ENCODE results near the gene SND1. TPM values are rescaled to one million over a fixed set of nuclear protein-coding genes. Genes with fewer than 3 reads are reported as not detected.

SND1 gene
- total RNA-seq, 1 experiment from 2014 or later = 139 TPM

DNA sequence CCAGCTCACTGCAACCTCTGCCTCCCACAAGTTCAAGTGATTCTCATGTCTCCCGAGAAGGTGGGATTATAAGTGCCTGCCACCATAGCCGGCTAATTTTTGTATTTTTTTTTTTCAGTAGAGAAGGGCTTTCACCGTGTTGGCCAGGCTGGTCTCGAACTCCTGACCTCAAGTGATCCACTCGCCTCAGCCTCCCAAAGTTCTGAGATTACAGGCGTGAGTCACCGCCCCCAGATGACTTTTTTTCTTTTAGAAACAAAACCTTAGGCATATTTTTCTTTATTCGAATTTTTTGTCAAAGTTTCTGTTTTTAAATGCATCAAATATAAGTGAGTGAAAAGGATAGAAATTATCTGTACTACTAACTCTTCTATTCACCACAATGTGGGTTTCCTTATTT lies 266.1 kb downstream of the SND1 start:
- DNase-seq = no peak
- no peaks in the 10 kb centered on the region for H3K9me3 ChIP-seq (ENCODE audit: low read length)
- no peaks in the 10 kb centered on the region for H3K27me3 ChIP-seq (ENCODE audit: low read length)
- CTCF ChIA-PET = no interaction called here
- no TSS peak for BruUV-seq (replicated peaks)
- H3K36me3 ChIP-seq (ENCODE audit: low read depth, low read length) = no peaks in the 10 kb centered on the region
- H3K4me1 ChIP-seq (ENCODE audit: insufficient read depth, low read length) = no peaks in the 10 kb centered on the region
- H2AFZ ChIP-seq (ENCODE audit: low read length) = no peak overlapping the region
- intact Hi-C loops (cut with micrococcal nuclease) = no loop called here
- H3K79me2 ChIP-seq (ENCODE audit: low read length) = no peaks in the 10 kb centered on the region
- no peaks in the 10 kb centered on the region for H3F3A ChIP-seq (ENCODE audit: low read length, unreplicated experiment)
- H4K20me1 ChIP-seq (ENCODE audit: low read length) = no peaks in the 10 kb centered on the region
- no peak for ATAC-seq
- no peaks in the 10 kb centered on the region for H3K9me2 ChIP-seq (replicated peaks; ENCODE audit: low read length)
- H3K27ac ChIP-seq (ENCODE audit: low read length) = no peak overlapping the region
- TF ChIP-seq, protein P1, sequence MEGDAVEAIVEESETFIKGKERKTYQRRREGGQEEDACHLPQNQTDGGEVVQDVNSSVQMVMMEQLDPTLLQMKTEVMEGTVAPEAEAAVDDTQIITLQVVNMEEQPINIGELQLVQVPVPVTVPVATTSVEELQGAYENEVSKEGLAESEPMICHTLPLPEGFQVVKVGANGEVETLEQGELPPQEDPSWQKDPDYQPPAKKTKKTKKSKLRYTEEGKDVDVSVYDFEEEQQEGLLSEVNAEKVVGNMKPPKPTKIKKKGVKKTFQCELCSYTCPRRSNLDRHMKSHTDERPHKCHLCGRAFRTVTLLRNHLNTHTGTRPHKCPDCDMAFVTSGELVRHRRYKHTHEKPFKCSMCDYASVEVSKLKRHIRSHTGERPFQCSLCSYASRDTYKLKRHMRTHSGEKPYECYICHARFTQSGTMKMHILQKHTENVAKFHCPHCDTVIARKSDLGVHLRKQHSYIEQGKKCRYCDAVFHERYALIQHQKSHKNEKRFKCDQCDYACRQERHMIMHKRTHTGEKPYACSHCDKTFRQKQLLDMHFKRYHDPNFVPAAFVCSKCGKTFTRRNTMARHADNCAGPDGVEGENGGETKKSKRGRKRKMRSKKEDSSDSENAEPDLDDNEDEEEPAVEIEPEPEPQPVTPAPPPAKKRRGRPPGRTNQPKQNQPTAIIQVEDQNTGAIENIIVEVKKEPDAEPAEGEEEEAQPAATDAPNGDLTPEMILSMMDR (conservative IDR thresholded peaks at IDR 0.05; ENCODE audit: low read depth, low read length) = no peak
- TF ChIP-seq EZH2phosphoT487 (IDR thresholded peaks at IDR 0.05; ENCODE audit: borderline replicate concordance, low read length) (no peak), EZH2 (IDR thresholded peaks at IDR 0.05; ENCODE audit: low read length, unreplicated experiment) (no peak)
- POLR2A ChIA-PET (ENCODE audit: unreplicated experiment) = no interaction called here
- no peak overlapping the region for H3K9ac ChIP-seq (ENCODE audit: low read length)
- no peak overlapping the region for H3K4me2 ChIP-seq (ENCODE audit: low read length)
- no peak overlapping the region for H3K4me3 ChIP-seq (ENCODE audit: low read length)

DNA sequence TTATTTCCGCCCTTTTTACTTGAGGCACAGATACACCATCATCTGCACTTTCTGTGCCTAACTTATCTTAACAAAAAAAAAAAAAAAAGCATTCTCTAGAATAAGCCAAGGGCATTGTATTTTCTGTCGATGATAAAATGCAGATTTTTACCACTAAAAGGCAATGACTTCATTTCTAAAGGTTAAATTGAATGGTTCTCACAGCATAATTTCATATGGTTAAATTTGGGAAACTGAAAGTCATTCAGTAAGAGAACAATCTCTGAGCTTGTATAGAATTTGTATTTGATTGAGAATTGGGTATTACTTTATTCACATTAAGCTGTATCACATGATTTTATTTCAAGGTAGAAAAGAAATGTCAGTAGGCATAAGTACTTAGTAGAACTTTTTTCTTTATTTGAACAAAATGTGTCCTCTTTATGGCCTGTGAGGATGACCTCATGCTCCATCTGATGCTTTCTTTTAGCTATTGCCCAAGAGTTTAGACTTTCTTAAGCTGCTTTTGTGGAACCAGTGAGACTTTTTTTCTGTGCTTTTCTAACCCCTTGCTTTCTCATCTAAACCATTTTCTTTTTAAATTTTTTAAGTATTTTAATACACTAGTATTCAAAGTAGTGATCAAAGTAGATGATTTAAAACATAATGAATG lies 268.9 kb downstream of the SND1 start:
- H3F3A ChIP-seq (ENCODE audit: low read length, unreplicated experiment) = no peaks in the 10 kb centered on the region
- no peaks in the 10 kb centered on the region for H3K36me3 ChIP-seq (ENCODE audit: low read depth, low read length)
- no peak for TF ChIP-seq EZH2 (IDR thresholded peaks at IDR 0.05; ENCODE audit: low read length, unreplicated experiment)
- TF ChIP-seq, protein P1 (conservative IDR thresholded peaks at IDR 0.05; ENCODE audit: low read depth, low read length) = no peak
- TF ChIP-seq EZH2phosphoT487 (IDR thresholded peaks at IDR 0.05; ENCODE audit: borderline replicate concordance, low read length) = no peak
- DNase-seq (no peak), ATAC-seq (no peak)
- no peaks in the 10 kb centered on the region for H3K9me2 ChIP-seq (replicated peaks; ENCODE audit: low read length)
- no peaks in the 10 kb centered on the region for H3K9me3 ChIP-seq (ENCODE audit: low read length)
- no peak overlapping the region for H3K4me2 ChIP-seq (ENCODE audit: low read length)
- H3K79me2 ChIP-seq (ENCODE audit: low read length) = no peaks in the 10 kb centered on the region
- no peak overlapping the region for H3K4me3 ChIP-seq (ENCODE audit: low read length)
- no peaks in the 10 kb centered on the region for H4K20me1 ChIP-seq (ENCODE audit: low read length)
- no peak overlapping the region for H2AFZ ChIP-seq (ENCODE audit: low read length)
- BruUV-seq (replicated peaks) = no TSS peak
- H3K27ac ChIP-seq (ENCODE audit: low read length) = no peak overlapping the region
- no peak overlapping the region for H3K9ac ChIP-seq (ENCODE audit: low read length)
- ChIA-PET POLR2A (ENCODE audit: unreplicated experiment) (no interaction called here), CTCF (interaction anchor here (0.7 kb wide), 1 partner anchor 296 kb away, joined by 4 read pairs; no protein-coding TSS in a partner anchor)
- H3K4me1 ChIP-seq (ENCODE audit: insufficient read depth, low read length) = no peaks in the 10 kb centered on the region
- intact Hi-C loops (cut with micrococcal nuclease) = no loop called here
- H3K27me3 ChIP-seq (ENCODE audit: low read length) = no peaks in the 10 kb centered on the region

DNA sequence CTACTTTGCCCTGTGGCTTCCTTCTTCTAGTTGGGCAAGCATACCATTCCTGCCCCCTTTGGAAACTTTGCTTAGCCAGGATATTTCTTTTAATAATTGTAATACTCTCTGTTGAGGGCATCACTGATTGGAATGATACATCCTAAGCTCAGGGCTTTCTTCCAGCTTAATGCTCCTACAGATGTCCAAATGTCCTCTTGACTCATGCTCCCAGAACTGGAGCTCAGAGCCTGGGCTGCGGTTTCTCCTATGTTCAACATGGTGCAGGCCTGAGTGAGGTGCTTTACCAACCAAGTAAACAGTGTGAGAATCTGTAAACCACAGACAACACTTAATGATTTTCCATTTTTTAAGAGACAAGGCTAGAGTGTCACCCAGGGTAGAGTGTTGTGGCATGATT lies 270.7 kb downstream of the SND1 start:
- Histone ChIP-seq H2AFZ (ENCODE audit: low read length) (no peak overlapping the region), H3K4me1 (ENCODE audit: insufficient read depth, low read length) (no peaks in the 10 kb centered on the region), H4K20me1 (ENCODE audit: low read length) (no peaks in the 10 kb centered on the region), H3K9ac (ENCODE audit: low read length) (no peak overlapping the region), H3K9me2 (replicated peaks; ENCODE audit: low read length) (no peaks in the 10 kb centered on the region), H3K36me3 (ENCODE audit: low read depth, low read length) (no peaks in the 10 kb centered on the region), H3K9me3 (ENCODE audit: low read length) (no peaks in the 10 kb centered on the region), H3K27me3 (ENCODE audit: low read length) (no peaks in the 10 kb centered on the region), H3K4me2 (ENCODE audit: low read length) (no peak overlapping the region), H3K79me2 (ENCODE audit: low read length) (no peaks in the 10 kb centered on the region), H3F3A (ENCODE audit: low read length, unreplicated experiment) (no peaks in the 10 kb centered on the region), H3K27ac (ENCODE audit: low read length) (no peak overlapping the region), H3K4me3 (ENCODE audit: low read length) (no peak overlapping the region)
- ChIA-PET POLR2A (ENCODE audit: unreplicated experiment) (no interaction called here), CTCF (no interaction called here)
- TF ChIP-seq, protein P1 (conservative IDR thresholded peaks at IDR 0.05; ENCODE audit: low read depth, low read length) = no peak
- no peak for TF ChIP-seq EZH2phosphoT487 (IDR thresholded peaks at IDR 0.05; ENCODE audit: borderline replicate concordance, low read length)
- TF ChIP-seq EZH2 (IDR thresholded peaks at IDR 0.05; ENCODE audit: low read length, unreplicated experiment) = no peak
- DNase-seq (no peak), ATAC-seq (no peak)
- intact Hi-C loops (cut with micrococcal nuclease) = no loop called here
- no TSS peak for BruUV-seq (replicated peaks)

All from PC-3 (cell line).